GM10266 (cell line): ENCODE measurements around the gene ADAT1.

Experiments
- DNase-seq: peaks from one replicate; pipeline ENCODE4 v3.0.0; 2012; ENCODE audit errors: extremely low spot score
- TF ChIP-seq, protein P1 (sequence below): IDR thresholded peaks from 2 replicates; pipeline ENCODE4 v1.5.1; 2012; ENCODE audit warnings: mild to moderate bottlenecking, low read depth; ENCODE audit not compliant: control insufficient read depth, insufficient read depth; ENCODE audit errors: missing control alignments

The ADAT1 gene

DNA sequence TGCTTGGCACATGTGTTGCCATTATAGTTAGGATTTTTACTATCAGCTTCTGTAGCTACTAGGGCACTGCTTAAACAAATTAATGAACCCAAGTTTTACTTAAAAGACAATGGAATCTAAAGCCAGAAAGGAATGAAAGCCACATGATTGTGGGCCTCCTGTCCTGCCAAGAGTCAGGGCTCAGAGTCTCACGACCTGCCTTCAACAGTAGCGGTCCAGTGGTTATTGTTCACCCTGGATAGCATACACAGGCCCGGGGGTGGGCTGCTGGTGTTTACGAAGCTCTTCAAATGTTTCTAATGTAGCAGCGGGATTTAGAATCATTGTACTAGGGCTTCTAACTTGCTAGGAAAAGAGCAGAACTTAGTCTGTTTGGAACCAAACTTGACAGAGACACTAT, 49.1 kb downstream of the ADAT1 start:
- TF ChIP-seq, protein P1, sequence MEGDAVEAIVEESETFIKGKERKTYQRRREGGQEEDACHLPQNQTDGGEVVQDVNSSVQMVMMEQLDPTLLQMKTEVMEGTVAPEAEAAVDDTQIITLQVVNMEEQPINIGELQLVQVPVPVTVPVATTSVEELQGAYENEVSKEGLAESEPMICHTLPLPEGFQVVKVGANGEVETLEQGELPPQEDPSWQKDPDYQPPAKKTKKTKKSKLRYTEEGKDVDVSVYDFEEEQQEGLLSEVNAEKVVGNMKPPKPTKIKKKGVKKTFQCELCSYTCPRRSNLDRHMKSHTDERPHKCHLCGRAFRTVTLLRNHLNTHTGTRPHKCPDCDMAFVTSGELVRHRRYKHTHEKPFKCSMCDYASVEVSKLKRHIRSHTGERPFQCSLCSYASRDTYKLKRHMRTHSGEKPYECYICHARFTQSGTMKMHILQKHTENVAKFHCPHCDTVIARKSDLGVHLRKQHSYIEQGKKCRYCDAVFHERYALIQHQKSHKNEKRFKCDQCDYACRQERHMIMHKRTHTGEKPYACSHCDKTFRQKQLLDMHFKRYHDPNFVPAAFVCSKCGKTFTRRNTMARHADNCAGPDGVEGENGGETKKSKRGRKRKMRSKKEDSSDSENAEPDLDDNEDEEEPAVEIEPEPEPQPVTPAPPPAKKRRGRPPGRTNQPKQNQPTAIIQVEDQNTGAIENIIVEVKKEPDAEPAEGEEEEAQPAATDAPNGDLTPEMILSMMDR: no peak

DNA sequence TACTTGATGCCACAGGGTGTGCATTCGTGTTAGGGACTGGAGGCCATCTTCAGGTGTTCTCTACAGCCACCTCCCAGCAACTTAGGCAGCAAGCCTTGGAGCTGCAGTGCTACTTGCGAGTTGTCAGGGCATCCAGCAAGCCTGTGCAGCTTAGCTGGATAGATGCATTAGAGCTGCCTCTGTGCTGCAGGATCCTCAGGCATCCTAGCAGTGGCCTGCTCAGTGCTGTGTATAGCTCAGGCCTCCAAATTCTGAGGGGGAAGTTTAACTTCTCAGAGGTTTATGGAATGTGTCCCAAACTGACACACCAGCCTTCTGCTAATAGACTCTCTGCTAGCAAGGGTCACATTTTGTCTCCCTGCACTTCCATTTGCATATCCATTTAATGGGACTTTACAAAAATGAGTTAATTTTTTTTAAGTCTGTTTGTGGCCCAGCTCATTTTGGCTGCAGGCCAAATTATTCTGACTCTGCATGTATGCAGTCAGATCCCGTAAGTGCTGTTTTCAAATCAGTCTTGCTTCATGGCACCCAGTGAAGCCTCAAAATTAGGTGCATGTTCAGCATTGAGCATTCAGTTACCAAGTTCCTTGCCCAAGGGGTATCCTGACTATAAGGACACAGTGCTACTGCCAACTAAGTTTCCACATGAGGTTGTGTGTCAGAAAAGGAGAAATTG, 50.1 kb downstream of the ADAT1 start:
- DNase-seq: no peak
- TF ChIP-seq, protein P1: no peak

More for the DNA sequence above, 49.1 kb downstream of the ADAT1 start:
- no peak for DNase-seq

GRCh38 chr16:75570396-75571065, 52.5 kb downstream of the ADAT1 start:
- DNase-seq: peak; percentile 45

DNA sequence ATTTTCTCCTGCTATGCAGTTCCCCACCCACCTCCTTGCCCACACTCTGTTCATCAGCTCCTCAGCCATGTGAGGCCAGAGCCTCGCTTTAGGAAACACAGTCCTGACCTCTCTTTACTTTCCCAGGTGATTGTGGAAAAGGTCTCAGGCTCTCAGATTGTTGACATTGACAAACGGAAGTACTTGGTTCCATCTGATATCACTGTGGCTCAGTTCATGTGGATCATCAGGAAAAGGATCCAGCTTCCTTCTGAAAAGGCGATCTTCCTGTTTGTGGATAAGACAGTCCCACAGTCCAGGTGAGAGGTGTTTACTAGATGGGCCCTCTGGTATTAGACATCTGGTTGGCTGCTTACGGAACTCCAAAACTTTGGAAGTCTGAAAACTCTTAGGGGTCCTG, 55.2 kb downstream of the ADAT1 start:
- TF ChIP-seq, protein P1: no peak
- no peak for DNase-seq

More at GRCh38 chr16:75570396-75571065, 52.5 kb downstream of the ADAT1 start:
- TF ChIP-seq, protein P1: no peak

GRCh38 chr16:75566758-75567255, 56.3 kb downstream of the ADAT1 start:
- DNase-seq: peak; percentile 21
- TF ChIP-seq, protein P1: no peak

DNA sequence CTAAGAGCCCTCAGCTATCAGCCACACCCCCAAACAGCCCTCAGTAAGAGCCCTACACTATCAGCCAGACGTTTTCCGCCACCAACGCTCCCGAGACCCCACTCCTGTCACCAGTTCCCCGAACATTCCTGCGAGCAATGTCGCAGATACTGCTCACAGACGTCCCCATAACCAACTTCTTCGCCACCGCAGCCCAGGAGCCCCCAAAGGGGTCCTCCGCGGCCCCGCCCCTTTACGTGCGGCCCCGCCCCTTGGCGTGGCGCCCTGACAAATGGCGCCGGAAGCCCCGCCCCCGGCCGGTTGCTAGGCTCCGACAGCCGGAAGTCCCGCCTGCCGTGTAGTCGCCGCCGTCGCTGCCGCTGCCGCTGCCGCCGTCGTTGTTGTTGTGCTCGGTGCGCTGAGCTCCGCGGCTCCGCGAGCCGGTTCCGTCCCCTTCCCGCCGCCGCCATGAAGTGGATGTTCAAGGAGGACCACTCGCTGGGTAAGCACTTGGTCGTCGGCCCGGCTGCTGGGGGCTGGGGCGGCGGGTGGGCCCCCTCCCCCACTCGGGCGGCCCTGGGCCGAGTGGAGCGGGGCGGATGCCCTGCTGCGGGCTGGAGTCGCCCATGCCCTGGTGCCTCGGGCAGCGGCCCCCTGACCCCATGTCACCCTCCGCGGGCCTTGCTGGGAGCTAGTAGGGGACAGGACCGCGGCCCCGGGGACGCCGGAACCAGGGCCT, 56.9 kb downstream of the ADAT1 start, which contains the start of gene GABARAPL2:
Gene GABARAPL2, plus strand, starts transcription at position 340 of the 718 bp plus-strand sequence. Its CDS starts 108 bp downstream, at position 448.
- TF ChIP-seq, protein P1: no peak

More for the DNA sequence above, 56.9 kb downstream of the ADAT1 start, which contains the start of gene GABARAPL2:
- DNase-seq: peak; percentile 92
